Measurements from ENCODE around the gene ZMYND8. TPM values are rescaled to one million over a fixed set of nuclear protein-coding genes. Genes with fewer than 3 reads are reported as not detected.

Gene ZMYND8
- total RNA-seq, 1 experiment from 2014 or later, result 107 TPM

GRCh38 chr20:47353692-47354463 is 2.6 kb downstream of the ZMYND8 start:
- Histone ChIP-seq H3K9me3 (ENCODE audit: insufficient read depth, low read depth) (no peaks in the 10 kb centered on the region), H3F3A (ENCODE audit: insufficient read depth, low read depth) (peaks cover 30% of the 10 kb centered on the region), H3K27ac (peak overlapping the region; percentile 99), H4K20me1 (ENCODE audit: insufficient read depth) (peaks cover 4% of the 10 kb centered on the region; the same call in 1 of the 2 replicates), H2AFZ (no peak overlapping the region), H3K36me3 (ENCODE audit: low read depth) (peaks cover 40% of the 10 kb centered on the region), H3K79me2 (ENCODE audit: low read depth) (peaks cover 79% of the 10 kb centered on the region), H3K9me2 (ENCODE audit: insufficient read depth) (no peaks in the 10 kb centered on the region), H3K4me1 (replicated peaks; ENCODE audit: insufficient read depth) (peaks cover 88% of the 10 kb centered on the region), H3K4me3 (peak overlapping the region; percentile 60), H3K27me3 (ENCODE audit: insufficient read depth, low read depth) (no peaks in the 10 kb centered on the region), H3K4me2 (peak overlapping the region; percentile 96)
- POLR2A ChIA-PET (ENCODE audit: unreplicated experiment), result no interaction called here
- TF ChIP-seq EZH2 (IDR thresholded peaks at IDR 0.05; ENCODE audit: low read depth), result no peak
- no peak for TF ChIP-seq CTCF (conservative IDR thresholded peaks at IDR 0.05)
- BruUV-seq (replicated peaks), result no TSS peak
- CTCF ChIA-PET, result interaction anchor here (0.6 to 1.4 kb wide), 3 partner anchors 30 to 37 kb away, joined by 3 to 8 read pairs (median 8); no protein-coding TSS in a partner anchor
- no peak for DNase-seq
- intact Hi-C loops (cut with micrococcal nuclease; ENCODE audit: unreplicated experiment), result no loop called here

DNA sequence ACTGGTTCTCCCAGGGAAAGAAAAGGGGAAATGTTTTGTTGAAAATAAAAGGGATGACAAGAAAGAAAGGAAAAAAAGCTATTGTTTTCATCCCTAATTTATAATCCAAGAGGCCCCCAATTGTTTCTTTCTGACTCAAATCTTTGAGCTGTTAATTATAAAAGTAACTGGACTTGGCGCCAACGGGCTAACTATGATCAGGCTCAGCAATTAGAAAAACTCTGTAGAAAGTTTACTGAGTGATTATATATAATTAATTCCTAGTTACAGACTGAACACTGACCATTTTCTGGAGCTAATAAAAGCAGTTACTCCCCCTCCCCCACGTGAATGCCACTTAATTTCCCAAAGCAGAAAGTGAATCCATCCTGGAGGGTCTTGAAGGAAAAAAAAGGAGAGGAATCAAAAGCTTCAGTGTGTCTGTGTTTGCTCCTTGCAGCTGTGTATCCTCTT is 3.2 kb downstream of the ZMYND8 start:
- peaks cover 85% of the 10 kb centered on the region for H3K4me1 ChIP-seq (replicated peaks; ENCODE audit: insufficient read depth)
- intact Hi-C loops (cut with micrococcal nuclease; ENCODE audit: unreplicated experiment), result no loop called here
- no peak for TF ChIP-seq CTCF (conservative IDR thresholded peaks at IDR 0.05)
- no peak for TF ChIP-seq EZH2 (IDR thresholded peaks at IDR 0.05; ENCODE audit: low read depth)
- peaks cover 84% of the 10 kb centered on the region for H3K79me2 ChIP-seq (ENCODE audit: low read depth)
- peaks cover 4% of the 10 kb centered on the region; the same call in 1 of the 2 replicates for H4K20me1 ChIP-seq (ENCODE audit: insufficient read depth)
- no TSS peak for BruUV-seq (replicated peaks)
- no peaks in the 10 kb centered on the region for H3K27me3 ChIP-seq (ENCODE audit: insufficient read depth, low read depth)
- H3K27ac ChIP-seq, result peak overlapping the region; percentile 3; the same call in 1 of the 2 replicates
- POLR2A ChIA-PET (ENCODE audit: unreplicated experiment), result no interaction called here
- H3K4me3 ChIP-seq, result peak overlapping the region; percentile 60; the same call in 1 of the 2 replicates
- no peak overlapping the region for H2AFZ ChIP-seq
- peaks cover 24% of the 10 kb centered on the region for H3F3A ChIP-seq (ENCODE audit: insufficient read depth, low read depth)
- H3K36me3 ChIP-seq (ENCODE audit: low read depth), result peaks cover 46% of the 10 kb centered on the region
- peak overlapping the region; percentile 96 for H3K4me2 ChIP-seq
- no peaks in the 10 kb centered on the region for H3K9me2 ChIP-seq (ENCODE audit: insufficient read depth)
- CTCF ChIA-PET, result interaction anchor here (0.6 to 1.0 kb wide), 2 partner anchors 31 to 37 kb away, joined by 3 to 8 read pairs; no protein-coding TSS in a partner anchor
- no peaks in the 10 kb centered on the region for H3K9me3 ChIP-seq (ENCODE audit: insufficient read depth, low read depth)
- no peak for DNase-seq

DNA sequence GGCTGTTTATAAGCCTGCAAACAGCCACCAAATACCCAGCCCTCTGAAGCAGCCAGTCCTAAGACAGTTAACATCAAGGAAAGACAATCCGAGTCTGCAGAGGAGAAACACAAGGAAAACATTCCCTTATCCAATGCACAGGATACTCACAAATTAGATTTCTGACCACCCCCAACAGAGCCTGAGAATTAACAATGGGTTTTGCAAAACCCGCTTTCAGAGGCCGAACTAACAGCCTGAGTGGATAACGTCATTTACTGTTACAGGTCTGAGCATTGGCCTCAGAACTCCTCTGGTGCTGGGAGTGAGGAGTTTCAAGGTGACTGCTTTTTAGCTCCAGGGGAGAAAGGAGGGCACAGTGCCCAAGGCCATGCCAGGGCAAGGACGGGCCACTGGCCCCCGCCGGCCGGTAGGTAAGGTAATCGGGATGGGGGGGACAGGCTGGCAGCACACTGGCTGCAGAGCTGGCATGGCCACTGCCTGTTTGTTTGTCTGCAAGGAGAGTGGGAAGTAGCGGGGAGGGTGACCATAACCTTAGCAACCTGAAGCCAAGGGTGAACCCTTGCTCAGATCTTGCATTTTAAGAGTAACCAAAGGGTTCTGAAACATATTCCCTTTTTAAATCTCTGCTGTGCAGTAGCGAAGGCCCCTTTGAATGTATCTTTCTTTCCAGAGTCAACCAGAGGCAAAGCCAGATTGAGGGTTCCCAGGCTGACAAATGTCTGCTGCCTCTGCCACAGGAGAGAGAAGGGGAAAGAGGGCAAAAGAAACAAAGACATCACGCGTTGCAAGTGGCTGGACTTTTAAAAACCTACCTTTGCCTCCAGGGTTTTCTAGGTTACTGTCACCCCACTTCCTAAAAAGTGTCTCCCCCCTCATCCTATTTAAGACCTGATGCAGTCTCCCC is 3.9 kb downstream of the ZMYND8 start:
- no peaks in the 10 kb centered on the region for H3K9me3 ChIP-seq (ENCODE audit: insufficient read depth, low read depth)
- no peak for DNase-seq
- intact Hi-C loops (cut with micrococcal nuclease; ENCODE audit: unreplicated experiment), result no loop called here
- peak overlapping the region; percentile 96 for H3K4me2 ChIP-seq
- H3K4me1 ChIP-seq (replicated peaks; ENCODE audit: insufficient read depth), result peaks cover 85% of the 10 kb centered on the region
- CTCF ChIA-PET, result interaction anchor here (1.0 to 1.7 kb wide), 2 partner anchors 31 to 32 kb away, joined by 3 to 6 read pairs; no protein-coding TSS in a partner anchor
- H3K27me3 ChIP-seq (ENCODE audit: insufficient read depth, low read depth), result no peaks in the 10 kb centered on the region
- BruUV-seq (replicated peaks), result no TSS peak
- TF ChIP-seq CTCF (conservative IDR thresholded peaks at IDR 0.05) (no peak), EZH2 (IDR thresholded peaks at IDR 0.05; ENCODE audit: low read depth) (no peak)
- POLR2A ChIA-PET (ENCODE audit: unreplicated experiment), result no interaction called here
- peak overlapping the region; percentile 60; the same call in 1 of the 2 replicates for H3K4me3 ChIP-seq
- H3K9me2 ChIP-seq (ENCODE audit: insufficient read depth), result no peaks in the 10 kb centered on the region
- H3K27ac ChIP-seq, result peak overlapping the region; percentile 15
- peaks cover 89% of the 10 kb centered on the region for H3K79me2 ChIP-seq (ENCODE audit: low read depth)
- H2AFZ ChIP-seq, result no peak overlapping the region
- H3K36me3 ChIP-seq (ENCODE audit: low read depth), result peaks cover 53% of the 10 kb centered on the region
- H3F3A ChIP-seq (ENCODE audit: insufficient read depth, low read depth), result peaks cover 19% of the 10 kb centered on the region
- H4K20me1 ChIP-seq (ENCODE audit: insufficient read depth), result peaks cover 4% of the 10 kb centered on the region; the same call in 1 of the 2 replicates
